GM19240 (cell line): Measurements from ENCODE around the gene DYNC1I1.

ENCODE experiments used
- DNase-seq: peaks from one replicate; pipeline ENCODE4 v3.0.0; 2011; ENCODE audit warnings: low spot score; ENCODE audit not compliant: insufficient read length

Gene DYNC1I1

GRCh38 chr7:95957510-95957909, 185.2 kb downstream of the DYNC1I1 start:
- DNase-seq, result no peak

GRCh38 chr7:95960706-95961244, 188.4 kb downstream of the DYNC1I1 start:
- DNase-seq, result no peak

- no peak for DNase-seq
These were observed 191.2 kb downstream of the DYNC1I1 start for GRCh38 chr7:95963446-95963990.

GRCh38 chr7:95971716-95972115, 199.4 kb downstream of the DYNC1I1 start:
- no peak for DNase-seq

- DNase-seq, result no peak
These were observed 200.2 kb downstream of the DYNC1I1 start for GRCh38 chr7:95972523-95972922.

- no peak for DNase-seq
These were observed 201.8 kb downstream of the DYNC1I1 start for GRCh38 chr7:95974108-95974507.

- no peak for DNase-seq
These were observed 204.2 kb downstream of the DYNC1I1 start for GRCh38 chr7:95976369-95977060.

- no peak for DNase-seq
These were observed 205.6 kb downstream of the DYNC1I1 start for GRCh38 chr7:95977994-95978393.

GRCh38 chr7:95980167-95980566, 207.8 kb downstream of the DYNC1I1 start:
- DNase-seq, result no peak

- no peak for DNase-seq
These were observed 208.4 kb downstream of the DYNC1I1 start for GRCh38 chr7:95980706-95981105.

- no peak for DNase-seq
These were observed 213.9 kb downstream of the DYNC1I1 start for GRCh38 chr7:95986178-95986764.

GRCh38 chr7:95989301-95989700, 216.9 kb downstream of the DYNC1I1 start:
- DNase-seq, result no peak

- no peak for DNase-seq
These were observed 221.0 kb downstream of the DYNC1I1 start for GRCh38 chr7:95993380-95993779.

GRCh38 chr7:95996174-95996573, 223.8 kb downstream of the DYNC1I1 start:
- DNase-seq, result no peak

GRCh38 chr7:95996886-95997285, 224.5 kb downstream of the DYNC1I1 start:
- no peak for DNase-seq

GRCh38 chr7:95997632-95998031, 225.3 kb downstream of the DYNC1I1 start:
- DNase-seq, result no peak

- no peak for DNase-seq
These were observed 227.1 kb downstream of the DYNC1I1 start for GRCh38 chr7:95999481-95999880.

GRCh38 chr7:96004578-96004977, 232.2 kb downstream of the DYNC1I1 start:
- no peak for DNase-seq

- no peak for DNase-seq
These were observed 232.9 kb downstream of the DYNC1I1 start for GRCh38 chr7:96005271-96005670.

- no peak for DNase-seq
These were observed 236.8 kb downstream of the DYNC1I1 start for GRCh38 chr7:96009148-96009547.

- DNase-seq, result no peak
These were observed 241.5 kb downstream of the DYNC1I1 start for GRCh38 chr7:96013836-96014235.

GRCh38 chr7:96014617-96015016, 242.3 kb downstream of the DYNC1I1 start:
- no peak for DNase-seq
